ENCODE data around the gene KSR2.

KSR2 gene

DNA sequence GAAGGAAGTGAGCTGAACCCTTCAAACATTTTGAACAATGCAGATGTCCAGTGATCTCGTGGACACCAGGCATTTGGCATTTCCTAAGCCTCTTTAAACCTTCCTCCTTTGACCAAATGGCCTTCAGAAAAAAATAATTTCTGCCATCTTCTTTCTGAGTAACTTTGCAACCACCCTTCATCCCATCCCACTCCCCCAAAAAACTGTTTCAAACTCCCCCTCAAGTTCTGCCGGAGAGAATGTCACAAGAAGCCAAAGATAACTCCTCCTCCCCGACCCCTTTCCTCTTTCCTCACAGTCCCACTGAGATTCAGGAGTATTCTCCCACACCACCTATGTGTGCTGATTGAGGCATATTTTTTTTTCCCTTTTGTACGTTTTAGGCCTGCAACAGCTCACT, 1.7 kb downstream of the KSR2 start:
- TF ChIP-seq, protein P1, sequence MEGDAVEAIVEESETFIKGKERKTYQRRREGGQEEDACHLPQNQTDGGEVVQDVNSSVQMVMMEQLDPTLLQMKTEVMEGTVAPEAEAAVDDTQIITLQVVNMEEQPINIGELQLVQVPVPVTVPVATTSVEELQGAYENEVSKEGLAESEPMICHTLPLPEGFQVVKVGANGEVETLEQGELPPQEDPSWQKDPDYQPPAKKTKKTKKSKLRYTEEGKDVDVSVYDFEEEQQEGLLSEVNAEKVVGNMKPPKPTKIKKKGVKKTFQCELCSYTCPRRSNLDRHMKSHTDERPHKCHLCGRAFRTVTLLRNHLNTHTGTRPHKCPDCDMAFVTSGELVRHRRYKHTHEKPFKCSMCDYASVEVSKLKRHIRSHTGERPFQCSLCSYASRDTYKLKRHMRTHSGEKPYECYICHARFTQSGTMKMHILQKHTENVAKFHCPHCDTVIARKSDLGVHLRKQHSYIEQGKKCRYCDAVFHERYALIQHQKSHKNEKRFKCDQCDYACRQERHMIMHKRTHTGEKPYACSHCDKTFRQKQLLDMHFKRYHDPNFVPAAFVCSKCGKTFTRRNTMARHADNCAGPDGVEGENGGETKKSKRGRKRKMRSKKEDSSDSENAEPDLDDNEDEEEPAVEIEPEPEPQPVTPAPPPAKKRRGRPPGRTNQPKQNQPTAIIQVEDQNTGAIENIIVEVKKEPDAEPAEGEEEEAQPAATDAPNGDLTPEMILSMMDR (conservative IDR thresholded peaks at IDR 0.05) = no peak
- no peak overlapping the region for H3K27ac ChIP-seq

DNA sequence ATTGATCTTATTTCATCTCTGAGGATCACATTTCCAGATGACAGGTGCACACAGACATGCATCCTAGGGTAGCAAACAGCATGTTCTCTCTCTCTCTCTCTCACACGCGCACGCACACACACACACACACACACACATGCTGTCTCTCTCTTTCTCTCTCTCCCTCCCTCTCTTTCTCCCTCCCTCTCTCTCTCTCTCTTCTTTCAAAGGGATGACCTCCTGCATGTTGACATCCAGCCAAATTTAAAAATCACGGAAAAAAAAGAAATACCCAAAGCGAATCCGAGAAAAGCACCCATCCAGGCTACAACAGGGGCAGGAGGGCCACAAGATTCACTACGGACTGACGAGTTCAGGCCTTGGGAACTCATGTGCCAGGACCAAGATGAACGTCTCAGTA, 2.3 kb downstream of the KSR2 start:
- TF ChIP-seq, protein P1 (conservative IDR thresholded peaks at IDR 0.05) = no peak
- H3K27ac ChIP-seq = no peak overlapping the region

DNA sequence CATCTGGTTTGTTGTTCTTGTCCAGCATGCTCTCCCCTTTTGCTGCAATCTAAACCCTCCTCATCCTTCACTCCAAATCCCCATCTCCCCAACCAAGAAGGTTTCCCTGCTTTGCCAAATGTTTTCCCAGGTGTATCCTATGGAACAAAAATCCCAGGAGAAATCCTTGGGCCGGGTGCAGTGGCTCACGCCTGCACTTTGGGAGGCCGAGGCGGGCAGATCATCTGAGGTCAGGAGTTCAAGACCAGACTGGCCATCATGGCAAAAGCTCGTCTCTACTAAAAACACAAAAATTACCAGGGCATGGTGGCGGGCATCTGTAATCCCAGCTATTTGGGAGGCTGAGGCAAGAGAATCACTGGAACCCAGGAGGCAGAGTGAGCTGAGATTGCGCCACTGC, 5.0 kb downstream of the KSR2 start:
- no peak overlapping the region for H3K27ac ChIP-seq
- TF ChIP-seq, protein P1 (conservative IDR thresholded peaks at IDR 0.05) = no peak

DNA sequence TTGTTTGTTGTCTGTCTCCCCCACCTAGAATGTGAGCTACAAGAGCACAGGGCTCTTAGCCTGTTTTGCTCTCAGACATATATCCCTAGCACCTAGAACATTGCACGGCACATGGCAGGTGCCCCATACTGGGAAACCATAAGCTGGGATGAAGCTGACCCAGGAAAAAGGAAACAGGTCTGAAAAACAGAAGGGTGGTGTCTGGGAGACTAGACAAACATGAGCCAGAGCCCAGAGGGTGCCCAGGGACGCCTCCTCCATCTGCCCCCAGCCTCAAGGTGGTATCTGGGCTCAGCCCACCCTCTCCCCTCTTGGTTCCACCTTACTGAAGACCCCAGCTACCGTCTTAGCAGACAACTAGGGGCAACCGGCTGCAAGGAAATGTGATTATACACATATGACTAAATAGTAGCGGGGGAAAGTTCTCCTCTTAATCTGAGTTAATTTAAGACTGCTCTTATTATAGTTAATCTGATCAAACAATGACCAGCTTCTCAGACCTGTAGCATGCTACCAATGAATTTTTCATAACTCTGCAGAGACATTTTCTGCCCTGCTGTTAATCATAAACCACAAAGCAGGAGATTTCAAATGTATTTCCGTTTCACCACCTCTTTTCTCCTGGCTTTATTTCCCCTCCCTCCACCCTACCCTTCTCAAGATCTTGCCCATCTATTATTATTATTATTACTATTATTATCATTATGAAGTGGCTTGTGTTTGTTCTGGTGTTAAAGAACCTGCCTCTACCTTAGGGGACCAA, 31.9 kb downstream of the KSR2 start:
- H3K27ac ChIP-seq = no peak overlapping the region
- TF ChIP-seq, protein P1 (conservative IDR thresholded peaks at IDR 0.05) = no peak

DNA sequence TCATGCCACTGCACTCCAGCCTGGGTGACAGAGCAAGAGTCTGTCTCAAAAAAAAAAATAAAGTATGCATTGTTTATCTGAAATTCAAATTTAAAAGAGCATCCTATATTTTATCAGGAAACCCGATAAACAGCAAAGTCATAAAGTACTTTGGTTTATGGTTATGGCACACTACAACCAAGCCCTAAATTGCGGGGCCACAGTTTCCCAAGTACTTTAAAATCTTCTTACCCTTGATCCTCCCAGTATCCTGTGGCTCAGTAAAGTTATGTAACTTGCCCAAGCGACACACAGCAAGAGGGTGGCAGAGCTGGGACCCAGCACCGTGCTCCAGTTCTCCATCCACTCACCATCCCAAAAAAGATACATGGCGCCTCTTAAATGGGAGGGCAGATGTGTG, 35.2 kb downstream of the KSR2 start:
- TF ChIP-seq, protein P1 (conservative IDR thresholded peaks at IDR 0.05) = no peak

DNA sequence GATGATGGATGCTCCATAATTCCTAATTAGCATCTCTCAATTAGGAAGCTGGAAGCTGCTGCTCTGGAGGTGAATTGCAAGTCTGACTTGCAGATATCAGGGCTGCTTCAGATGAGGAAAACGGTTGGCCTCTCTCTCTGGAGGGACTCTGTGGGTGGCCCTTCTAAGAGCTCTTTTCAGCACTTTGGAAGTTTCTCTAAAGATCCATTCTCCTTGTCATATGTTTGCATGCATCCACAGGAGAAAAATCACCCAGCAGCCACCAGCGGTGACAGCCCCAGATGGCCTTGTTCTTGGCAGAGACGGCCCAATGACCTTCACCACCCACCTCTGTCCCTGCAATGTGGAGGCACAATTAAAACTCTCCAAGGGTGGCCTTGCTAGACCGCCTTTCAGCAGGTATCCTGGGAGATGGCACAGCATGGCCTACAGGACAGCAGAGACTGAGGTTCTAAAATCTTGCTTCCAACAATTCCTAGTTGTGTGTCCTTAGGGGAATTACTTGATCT, 42.3 kb downstream of the KSR2 start:
- TF ChIP-seq, protein P1 (conservative IDR thresholded peaks at IDR 0.05) = no peak
- H3K27ac ChIP-seq = no peak overlapping the region

More for the DNA sequence above, 35.2 kb downstream of the KSR2 start:
- no peak overlapping the region for H3K27ac ChIP-seq

DNA sequence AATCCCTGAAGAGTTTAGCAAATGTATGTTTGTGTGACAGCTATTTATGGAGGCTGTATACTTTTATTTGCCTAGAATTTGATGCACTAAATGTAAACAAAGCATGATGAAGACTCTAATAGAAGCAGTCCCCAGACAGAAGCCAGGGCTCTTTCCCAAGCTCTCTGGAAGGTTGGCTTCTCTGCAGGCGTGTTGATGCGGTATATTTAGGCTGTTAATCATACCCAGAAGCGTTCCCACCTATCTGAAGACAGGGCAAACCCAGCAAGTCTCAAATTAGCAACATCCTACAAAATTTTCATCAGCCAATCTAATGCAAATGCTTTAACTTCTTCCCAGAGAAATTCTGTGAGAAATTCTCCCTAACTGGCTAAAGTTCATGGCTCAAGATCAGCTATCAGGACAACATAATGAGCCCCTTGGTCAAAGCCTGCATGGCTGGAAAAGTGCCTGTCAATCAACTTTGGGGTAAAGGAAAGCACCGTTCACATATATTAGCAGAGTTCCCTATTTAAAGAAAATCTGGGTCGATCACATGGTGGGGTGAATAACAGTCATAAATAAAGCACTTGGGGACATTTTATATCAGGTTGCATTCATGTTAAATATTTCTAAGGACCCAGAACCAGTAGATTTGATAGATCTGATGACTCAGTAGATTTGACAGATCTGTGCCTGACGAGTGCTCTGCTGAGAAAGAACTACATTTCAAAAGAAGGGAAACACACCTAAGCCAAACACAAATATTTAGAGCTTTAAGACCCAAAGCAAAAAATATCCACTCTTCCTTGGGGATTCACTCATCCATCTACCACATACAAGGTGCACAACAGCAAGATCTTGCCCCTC, 46.6 kb downstream of the KSR2 start:
- TF ChIP-seq, protein P1 (conservative IDR thresholded peaks at IDR 0.05) = no peak
- no peak overlapping the region for H3K27ac ChIP-seq

All from VCaP (cell line).